Fibroblast of pulmonary artery (primary cell): ENCODE data around the gene SMYD2.

ENCODE experiments used
- DNase-seq: peaks from one replicate; pipeline ENCODE4 v3.0.0-alpha.2; 2010; ENCODE audit warnings: low read depth
- H3K4me3 ChIP-seq: replicated peaks from 2 replicates; pipeline ENCODE4 v1.5.1; 2011; ENCODE audit warnings: low read depth, mild to moderate bottlenecking, control low read depth, low read length, moderate library complexity
- TF ChIP-seq, protein P1 (sequence below): IDR thresholded peaks from 2 replicates; pipeline ENCODE4 v1.5.1; 2011; ENCODE audit warnings: mild to moderate bottlenecking, control low read depth, low read length, inconsistent platforms; ENCODE audit errors: missing control alignments

SMYD2 gene

DNA sequence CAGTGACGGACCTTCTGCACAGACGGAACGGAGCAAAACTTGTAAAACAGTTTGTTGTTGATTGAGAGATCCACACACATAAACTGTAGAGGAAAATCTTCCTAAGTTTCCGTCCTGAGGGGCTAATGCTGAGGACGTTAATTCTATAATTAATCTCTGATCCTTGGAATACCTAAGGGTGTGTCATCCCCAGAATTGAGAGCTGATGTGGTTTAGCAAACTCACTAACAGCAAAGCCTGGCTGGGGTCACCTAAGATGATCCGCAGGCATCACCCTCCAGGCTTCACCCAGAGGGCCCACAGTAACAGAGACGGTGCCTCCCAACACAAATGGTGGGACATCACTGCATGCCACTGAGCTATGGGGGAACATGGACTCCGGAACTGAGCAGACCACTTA is 97.5 kb downstream of the SMYD2 start:
- DNase-seq, result no peak
- TF ChIP-seq, protein P1, sequence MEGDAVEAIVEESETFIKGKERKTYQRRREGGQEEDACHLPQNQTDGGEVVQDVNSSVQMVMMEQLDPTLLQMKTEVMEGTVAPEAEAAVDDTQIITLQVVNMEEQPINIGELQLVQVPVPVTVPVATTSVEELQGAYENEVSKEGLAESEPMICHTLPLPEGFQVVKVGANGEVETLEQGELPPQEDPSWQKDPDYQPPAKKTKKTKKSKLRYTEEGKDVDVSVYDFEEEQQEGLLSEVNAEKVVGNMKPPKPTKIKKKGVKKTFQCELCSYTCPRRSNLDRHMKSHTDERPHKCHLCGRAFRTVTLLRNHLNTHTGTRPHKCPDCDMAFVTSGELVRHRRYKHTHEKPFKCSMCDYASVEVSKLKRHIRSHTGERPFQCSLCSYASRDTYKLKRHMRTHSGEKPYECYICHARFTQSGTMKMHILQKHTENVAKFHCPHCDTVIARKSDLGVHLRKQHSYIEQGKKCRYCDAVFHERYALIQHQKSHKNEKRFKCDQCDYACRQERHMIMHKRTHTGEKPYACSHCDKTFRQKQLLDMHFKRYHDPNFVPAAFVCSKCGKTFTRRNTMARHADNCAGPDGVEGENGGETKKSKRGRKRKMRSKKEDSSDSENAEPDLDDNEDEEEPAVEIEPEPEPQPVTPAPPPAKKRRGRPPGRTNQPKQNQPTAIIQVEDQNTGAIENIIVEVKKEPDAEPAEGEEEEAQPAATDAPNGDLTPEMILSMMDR, result no peak
- H3K4me3 ChIP-seq, result no peak overlapping the region

DNA sequence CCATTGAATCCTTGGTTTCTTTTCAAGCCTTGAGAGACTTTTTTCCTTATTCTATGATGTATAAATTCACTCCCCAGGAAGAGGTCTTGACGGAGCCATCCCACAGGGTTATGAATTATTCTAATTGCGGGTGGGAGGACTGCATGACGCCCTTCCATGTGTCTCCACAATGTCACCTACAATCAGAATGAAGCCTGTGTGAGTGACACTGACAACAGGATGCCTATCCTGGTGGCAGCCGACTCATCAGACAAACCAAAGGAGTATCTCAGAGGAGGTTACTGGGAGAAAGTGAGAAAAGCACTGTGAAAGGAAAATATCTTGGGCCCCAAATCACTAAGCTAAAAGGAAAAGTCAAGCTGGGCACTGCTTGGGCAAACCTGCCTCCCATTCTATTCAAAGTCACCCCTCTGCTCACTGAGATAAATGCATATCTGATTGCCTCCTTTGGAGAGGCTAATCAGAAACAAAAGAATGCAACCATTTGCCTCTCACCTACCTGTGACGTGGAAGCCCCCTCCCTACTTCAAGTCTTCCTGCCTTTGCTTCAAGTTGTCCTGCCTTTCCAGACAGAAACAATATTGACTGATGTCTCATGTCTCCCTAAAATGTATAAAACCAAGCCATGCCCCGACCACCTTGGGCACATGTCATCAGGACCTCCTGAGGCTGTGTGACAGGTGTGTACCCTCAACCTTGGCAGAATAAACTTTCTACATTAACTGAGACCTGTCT is 98.4 kb downstream of the SMYD2 start:
- H3K4me3 ChIP-seq, result no peak overlapping the region
- TF ChIP-seq, protein P1, result no peak
- DNase-seq, result no peak

DNA sequence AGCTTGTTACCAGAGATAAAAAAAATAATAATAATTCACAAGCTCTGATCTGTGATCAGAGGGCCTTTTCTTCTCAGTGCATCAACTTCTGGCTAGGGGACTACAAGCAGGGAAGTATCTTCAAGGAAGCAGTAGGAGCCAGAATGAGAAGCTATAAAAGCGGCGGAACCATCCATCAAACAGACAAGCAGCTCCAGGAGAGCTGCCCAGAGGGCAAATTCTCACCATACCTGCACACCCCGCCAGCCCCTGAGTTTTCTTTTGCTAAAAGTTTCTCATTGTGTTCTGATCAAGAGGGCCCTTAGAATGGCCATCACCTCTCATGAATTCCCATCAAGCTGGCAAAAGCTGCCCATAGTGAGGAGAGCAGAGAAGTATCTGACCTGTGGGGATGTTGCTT is 99.4 kb downstream of the SMYD2 start:
- H3K4me3 ChIP-seq, result no peak overlapping the region
- no peak for DNase-seq
- TF ChIP-seq, protein P1, result no peak

DNA sequence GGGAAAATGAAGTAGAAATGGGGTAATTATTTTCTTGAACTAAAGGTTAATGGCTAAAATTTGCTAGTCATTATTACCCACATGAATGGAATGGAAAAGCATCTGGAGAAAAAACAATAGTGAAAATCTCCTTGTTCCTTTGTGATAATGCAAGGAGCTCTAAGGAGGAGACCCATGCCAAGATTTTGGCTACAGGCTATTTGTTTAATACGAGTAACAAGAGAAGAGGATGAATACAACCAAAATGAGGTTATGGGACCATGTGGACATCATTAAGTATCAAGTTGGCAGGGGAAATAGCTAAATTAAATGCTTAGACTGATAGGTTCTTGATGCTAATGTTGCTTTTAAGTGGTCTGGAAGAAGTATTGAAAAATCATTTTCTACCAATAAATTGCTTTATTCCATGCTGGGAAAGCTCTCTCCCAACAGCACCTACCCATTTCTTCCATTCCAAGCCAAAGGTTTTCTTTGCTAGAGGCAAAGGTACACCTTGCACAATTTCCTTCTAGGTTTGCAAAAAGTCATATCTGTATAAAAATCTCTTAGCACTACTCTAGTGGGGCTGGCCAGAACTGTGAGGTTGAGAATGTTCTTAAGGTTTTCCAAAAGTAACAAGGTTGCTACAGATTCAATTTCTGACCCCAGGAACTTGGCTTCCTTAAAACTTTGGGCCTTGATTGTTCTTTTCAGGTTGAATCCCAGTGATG is 100.2 kb downstream of the SMYD2 start:
- no peak overlapping the region for H3K4me3 ChIP-seq
- TF ChIP-seq, protein P1, result no peak
- DNase-seq, result no peak

DNA sequence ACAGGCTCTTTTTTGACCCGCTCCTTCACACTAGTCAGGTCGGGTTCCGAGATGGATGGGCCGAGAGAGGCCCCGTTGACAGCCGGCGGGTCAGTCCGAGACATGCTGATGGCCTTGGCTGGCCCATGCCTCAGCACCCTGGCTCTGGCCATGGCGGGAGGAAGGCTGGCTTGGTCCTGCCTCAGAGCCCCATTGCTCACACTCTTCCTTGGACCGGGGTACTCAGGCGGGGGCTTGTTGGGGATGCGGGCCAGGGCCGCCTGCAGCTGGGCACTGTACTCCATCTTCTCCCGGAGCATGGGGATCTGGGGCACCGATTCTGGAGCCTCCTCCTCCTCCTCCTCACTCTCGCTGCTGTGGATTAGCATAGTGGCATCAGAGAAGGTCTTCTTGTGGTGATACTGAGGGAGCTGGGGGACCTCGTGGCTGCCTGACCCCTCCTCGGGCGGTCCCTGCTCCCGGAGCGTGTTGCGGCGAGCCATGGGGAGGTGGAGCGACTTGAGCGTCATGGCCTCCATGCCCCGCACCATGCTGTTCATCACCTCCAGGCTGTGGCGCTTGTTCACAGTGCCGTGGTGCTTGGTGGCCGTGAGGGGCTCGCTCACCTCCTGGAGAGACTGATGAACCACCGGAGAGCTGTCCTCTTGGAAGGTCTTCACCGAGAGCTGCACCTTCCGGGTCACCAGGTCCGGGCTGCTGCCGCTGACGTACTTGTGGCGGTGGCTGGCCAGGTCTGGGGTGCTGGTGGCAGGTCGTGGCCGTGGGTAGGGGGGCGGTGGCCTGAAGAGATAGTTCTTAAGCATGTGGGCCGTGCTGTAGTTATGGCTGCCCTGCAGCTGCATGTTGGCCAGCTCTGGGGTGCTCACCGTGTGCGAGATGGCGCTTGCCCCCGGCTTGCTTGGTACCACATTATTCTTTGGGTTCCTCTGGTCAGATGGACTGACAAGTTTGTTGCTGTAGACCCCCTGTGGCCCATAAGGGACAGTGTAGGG is 102.7 kb downstream of the SMYD2 start:
- H3K4me3 ChIP-seq, result no peak overlapping the region
- DNase-seq, result no peak
- TF ChIP-seq, protein P1, result no peak

DNA sequence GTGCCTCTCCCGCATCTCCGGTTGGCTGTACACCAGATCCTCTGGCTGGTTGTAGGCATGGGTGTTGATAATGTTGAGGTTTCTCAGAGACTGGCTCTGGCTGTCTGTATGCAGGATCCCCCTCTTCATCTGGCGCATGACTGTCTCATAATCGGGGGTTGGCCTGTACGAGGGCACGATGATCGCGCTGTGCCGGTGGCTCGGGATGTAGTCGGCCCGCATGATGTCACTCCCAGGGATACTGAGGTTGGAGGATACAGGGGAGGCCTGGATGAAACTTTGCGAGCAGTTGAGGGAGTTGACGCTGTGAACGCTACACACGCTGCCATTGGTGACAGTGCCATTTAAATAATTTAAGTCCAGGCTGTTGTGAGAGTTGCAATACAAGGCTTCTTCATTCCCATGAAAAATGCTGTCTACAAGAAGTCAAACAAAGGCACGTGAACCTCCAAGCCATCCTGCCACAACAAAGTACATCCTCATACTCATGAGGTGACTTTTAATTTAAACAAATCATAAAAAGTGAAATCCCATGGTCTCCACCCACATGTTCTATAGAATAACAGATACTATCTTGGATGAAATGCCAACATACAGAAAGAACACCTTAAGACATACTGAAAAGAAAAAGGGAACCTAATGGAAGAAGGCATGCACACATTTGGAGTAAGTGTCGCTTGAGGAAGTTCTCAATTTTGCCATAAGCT is 103.6 kb downstream of the SMYD2 start:
- TF ChIP-seq, protein P1, result no peak
- H3K4me3 ChIP-seq, result no peak overlapping the region
- no peak for DNase-seq
